ENCODE data around the gene C1QL1.

DNA sequence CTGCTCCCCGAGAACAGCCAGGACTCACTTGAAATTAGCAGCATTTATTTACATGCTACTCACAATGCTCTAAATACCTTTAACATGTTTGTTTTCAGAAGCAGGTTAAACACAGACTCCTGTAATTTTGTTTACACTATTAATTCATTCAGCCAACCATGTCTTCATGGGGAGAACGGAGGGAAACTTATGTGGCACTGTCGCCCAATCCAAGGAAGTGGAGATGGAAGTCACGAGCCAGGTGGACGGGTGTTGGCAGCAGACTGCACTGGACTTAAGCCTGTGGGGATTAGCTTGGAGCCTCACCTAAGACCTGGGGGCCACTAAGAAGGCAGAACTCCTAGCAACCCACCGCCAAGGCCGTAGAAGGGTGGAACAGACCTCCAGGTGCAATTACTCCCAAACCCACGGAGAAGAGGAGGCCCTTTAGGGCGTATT, 44.0 kb downstream of the C1QL1 start:
- TF ChIP-seq TAF1 (IDR thresholded peaks at IDR 0.05; ENCODE audit: low read depth, low read length), result no peak
- TF ChIP-seq SPI1 (IDR thresholded peaks at IDR 0.05; ENCODE audit: low read depth, low read length), result no peak
- no peak for TF ChIP-seq POLR2A (IDR thresholded peaks at IDR 0.05; ENCODE audit: low read depth, low read length)
- no peak for TF ChIP-seq POLR2AphosphoS5 (IDR thresholded peaks at IDR 0.05; ENCODE audit: low read depth, low read length)
- no peak for TF ChIP-seq POU2F2 (IDR thresholded peaks at IDR 0.05; ENCODE audit: low read depth, low read length)
